ENCODE measurements around the gene KIAA1217.

GRCh38 chr10:24553051-24553612 lies 344.2 kb downstream of the KIAA1217 start:
- TF ChIP-seq CTCF (IDR thresholded peaks at IDR 0.05), result no peak
- no peak for TF ChIP-seq POLR2AphosphoS5 (IDR thresholded peaks at IDR 0.05)
- no peak for TF ChIP-seq POLR2A (IDR thresholded peaks at IDR 0.05)

Measured in prostate gland (tissue), 2 donors.